ENCODE results near the gene GIT2. TPM values are rescaled to one million over a fixed set of nuclear protein-coding genes. Genes with fewer than 3 reads are reported as not detected.
A peak's percentile ranks its signal among the peaks of the same experiment; 100 is the strongest.
"Not testable (repeated sequence)": the region's sequence is repeated elsewhere in the genome, so short reads cannot be mapped to it uniquely, and the experiment has no call there.

The GIT2 gene
- total and polyA plus RNA-seq, 9 donors = 17.4 to 58.8 (median 43.7) TPM

GRCh38 chr12:109934026-109934425, 62.1 kb downstream of the GIT2 start:
- no peaks in the 10 kb centered on the region for H3K9me3 ChIP-seq
- WGBS, 3 donors = 34 to 52% (median 35%) methylated on average over 5 of the region's 5 CpGs
- no peak overlapping the region for H3K4me3 ChIP-seq
- peaks cover 15% of the 10 kb centered on the region for H3K4me1 ChIP-seq (ENCODE audit: insufficient read depth)
- DNase-seq = peak in 2 of 5 donors; percentile 41 to 53
- H3K27me3 ChIP-seq = no peaks in the 10 kb centered on the region
- TF ChIP-seq POLR2A (IDR thresholded peaks at IDR 0.05) = no peak
- TF ChIP-seq, protein P1, sequence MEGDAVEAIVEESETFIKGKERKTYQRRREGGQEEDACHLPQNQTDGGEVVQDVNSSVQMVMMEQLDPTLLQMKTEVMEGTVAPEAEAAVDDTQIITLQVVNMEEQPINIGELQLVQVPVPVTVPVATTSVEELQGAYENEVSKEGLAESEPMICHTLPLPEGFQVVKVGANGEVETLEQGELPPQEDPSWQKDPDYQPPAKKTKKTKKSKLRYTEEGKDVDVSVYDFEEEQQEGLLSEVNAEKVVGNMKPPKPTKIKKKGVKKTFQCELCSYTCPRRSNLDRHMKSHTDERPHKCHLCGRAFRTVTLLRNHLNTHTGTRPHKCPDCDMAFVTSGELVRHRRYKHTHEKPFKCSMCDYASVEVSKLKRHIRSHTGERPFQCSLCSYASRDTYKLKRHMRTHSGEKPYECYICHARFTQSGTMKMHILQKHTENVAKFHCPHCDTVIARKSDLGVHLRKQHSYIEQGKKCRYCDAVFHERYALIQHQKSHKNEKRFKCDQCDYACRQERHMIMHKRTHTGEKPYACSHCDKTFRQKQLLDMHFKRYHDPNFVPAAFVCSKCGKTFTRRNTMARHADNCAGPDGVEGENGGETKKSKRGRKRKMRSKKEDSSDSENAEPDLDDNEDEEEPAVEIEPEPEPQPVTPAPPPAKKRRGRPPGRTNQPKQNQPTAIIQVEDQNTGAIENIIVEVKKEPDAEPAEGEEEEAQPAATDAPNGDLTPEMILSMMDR (IDR thresholded peaks at IDR 0.05) = peak in 2 of 3 donors; percentile 10 to 23
- intact Hi-C loops (cut with DNase I) = loop anchor here in 2 of 4 donors (5.0 to 10.0 kb wide), 2 partner anchors 61 to 63 kb away; partner anchors contain the start of genes ANKRD13A (in 2 of the 2) and GIT2 (in 2 of the 2)
- H3K27ac ChIP-seq = peak overlapping the region in 1 of 2 donors; percentile 72
- no peaks in the 10 kb centered on the region for H3K36me3 ChIP-seq

- intact Hi-C loops (cut with DNase I) = loop anchor here in 2 of 4 donors (5.0 to 10.0 kb wide), 2 partner anchors 62 to 64 kb away; partner anchors contain the start of genes ANKRD13A (in 2 of the 2) and GIT2 (in 2 of the 2)
- TF ChIP-seq, protein P1 (IDR thresholded peaks at IDR 0.05) = no peak
- TF ChIP-seq EP300 (IDR thresholded peaks at IDR 0.05) (no peak), POLR2A (IDR thresholded peaks at IDR 0.05) (no peak)
- 12 to 28% (median 16%) methylated on average over 14 of the region's 14 CpGs for WGBS, 3 donors
- peaks cover 15% of the 10 kb centered on the region for H3K4me1 ChIP-seq (ENCODE audit: insufficient read depth)
- H3K9me3 ChIP-seq = no peaks in the 10 kb centered on the region
- no peak overlapping the region for H3K4me3 ChIP-seq
- H3K27me3 ChIP-seq = no peaks in the 10 kb centered on the region
- H3K36me3 ChIP-seq = no peaks in the 10 kb centered on the region
- peak; percentile 70 to 91 (median 85) for DNase-seq
- peak overlapping the region; percentile 1 to 72 for H3K27ac ChIP-seq
Observed at GRCh38 chr12:109932878-109933503, 63.2 kb downstream of the GIT2 start.

DNA sequence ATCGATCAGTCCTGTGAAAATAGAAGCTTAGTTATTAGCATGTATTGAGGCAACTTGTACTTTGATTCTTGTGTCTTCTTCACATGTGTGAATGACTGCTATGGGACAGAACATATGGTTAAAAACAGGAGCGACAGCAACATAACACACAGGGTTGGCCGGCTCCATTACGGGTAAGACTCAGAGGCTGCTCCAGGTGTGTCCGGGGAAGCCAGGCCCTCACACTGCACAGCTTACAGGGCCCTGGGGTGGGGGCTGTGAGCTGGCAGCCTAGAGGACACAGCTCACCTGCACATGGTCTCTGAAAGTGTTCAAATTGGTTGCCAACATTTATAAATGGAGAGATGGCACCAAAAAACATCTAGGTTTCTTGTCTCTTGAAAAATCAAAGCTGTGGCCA, 65.0 kb downstream of the GIT2 start:
- DNase-seq = no peak
- peak overlapping the region; percentile 1 to 72 for H3K27ac ChIP-seq
- no peaks in the 10 kb centered on the region for H3K36me3 ChIP-seq
- intact Hi-C loops (cut with DNase I) = loop anchor here in 2 of 4 donors (5.0 to 10.0 kb wide), 2 partner anchors 64 to 66 kb away; partner anchors contain the start of genes ANKRD13A (in 2 of the 2) and GIT2 (in 2 of the 2)
- no peaks in the 10 kb centered on the region for H3K27me3 ChIP-seq
- H3K9me3 ChIP-seq = no peaks in the 10 kb centered on the region
- 87 to 94% (median 93%) methylated on average over 5 of the region's 5 CpGs for WGBS, 3 donors
- no peak overlapping the region for H3K4me3 ChIP-seq
- H3K4me1 ChIP-seq (ENCODE audit: insufficient read depth) = peaks cover 15% of the 10 kb centered on the region
- TF ChIP-seq POLR2A (IDR thresholded peaks at IDR 0.05) (no peak), EP300 (IDR thresholded peaks at IDR 0.05) (no peak)
- TF ChIP-seq, protein P1 (IDR thresholded peaks at IDR 0.05) = no peak

- H3K27me3 ChIP-seq = no peaks in the 10 kb centered on the region
- peak overlapping the region in 1 of 2 donors; percentile 59 for H3K27ac ChIP-seq
- intact Hi-C loops (cut with DNase I) = loop anchor here in 2 of 4 donors (5.0 to 10.0 kb wide), 2 partner anchors 65 to 67 kb away; partner anchors contain the start of genes ANKRD13A (in 2 of the 2) and GIT2 (in 2 of the 2)
- H3K36me3 ChIP-seq = no peaks in the 10 kb centered on the region
- H3K4me1 ChIP-seq (ENCODE audit: insufficient read depth) = peaks cover 15% of the 10 kb centered on the region
- 43 to 60% (median 53%) methylated on average over 16 of the region's 16 CpGs for WGBS, 3 donors
- no peak for DNase-seq
- H3K9me3 ChIP-seq = no peaks in the 10 kb centered on the region
- TF ChIP-seq EP300 (IDR thresholded peaks at IDR 0.05) (no peak), POLR2A (IDR thresholded peaks at IDR 0.05) (no peak)
- TF ChIP-seq, protein P1 (IDR thresholded peaks at IDR 0.05) = no peak
- H3K4me3 ChIP-seq = no peak overlapping the region
Observed at GRCh38 chr12:109930028-109930800, 66.0 kb downstream of the GIT2 start.

- 35 to 69% (median 46%) methylated on average over 14 of the region's 14 CpGs for WGBS, 3 donors
- H3K36me3 ChIP-seq; intact Hi-C loops (cut with DNase I); H3K9me3 ChIP-seq; H3K27me3 ChIP-seq; H3K4me3 ChIP-seq; DNase-seq: not testable (repeated sequence)
- peaks cover 15% of the 10 kb centered on the region for H3K4me1 ChIP-seq (ENCODE audit: insufficient read depth)
- peak overlapping the region in 1 of 2 donors; percentile 59 for H3K27ac ChIP-seq
Observed at GRCh38 chr12:109929326-109929725, 66.8 kb downstream of the GIT2 start.
